ENCODE measurements around the gene UBASH3A.

UBASH3A gene, protein sequence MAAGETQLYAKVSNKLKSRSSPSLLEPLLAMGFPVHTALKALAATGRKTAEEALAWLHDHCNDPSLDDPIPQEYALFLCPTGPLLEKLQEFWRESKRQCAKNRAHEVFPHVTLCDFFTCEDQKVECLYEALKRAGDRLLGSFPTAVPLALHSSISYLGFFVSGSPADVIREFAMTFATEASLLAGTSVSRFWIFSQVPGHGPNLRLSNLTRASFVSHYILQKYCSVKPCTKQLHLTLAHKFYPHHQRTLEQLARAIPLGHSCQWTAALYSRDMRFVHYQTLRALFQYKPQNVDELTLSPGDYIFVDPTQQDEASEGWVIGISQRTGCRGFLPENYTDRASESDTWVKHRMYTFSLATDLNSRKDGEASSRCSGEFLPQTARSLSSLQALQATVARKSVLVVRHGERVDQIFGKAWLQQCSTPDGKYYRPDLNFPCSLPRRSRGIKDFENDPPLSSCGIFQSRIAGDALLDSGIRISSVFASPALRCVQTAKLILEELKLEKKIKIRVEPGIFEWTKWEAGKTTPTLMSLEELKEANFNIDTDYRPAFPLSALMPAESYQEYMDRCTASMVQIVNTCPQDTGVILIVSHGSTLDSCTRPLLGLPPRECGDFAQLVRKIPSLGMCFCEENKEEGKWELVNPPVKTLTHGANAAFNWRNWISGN
- 48.3 to 78.5 reads per million in 2 donors for total RNA-seq

DNA sequence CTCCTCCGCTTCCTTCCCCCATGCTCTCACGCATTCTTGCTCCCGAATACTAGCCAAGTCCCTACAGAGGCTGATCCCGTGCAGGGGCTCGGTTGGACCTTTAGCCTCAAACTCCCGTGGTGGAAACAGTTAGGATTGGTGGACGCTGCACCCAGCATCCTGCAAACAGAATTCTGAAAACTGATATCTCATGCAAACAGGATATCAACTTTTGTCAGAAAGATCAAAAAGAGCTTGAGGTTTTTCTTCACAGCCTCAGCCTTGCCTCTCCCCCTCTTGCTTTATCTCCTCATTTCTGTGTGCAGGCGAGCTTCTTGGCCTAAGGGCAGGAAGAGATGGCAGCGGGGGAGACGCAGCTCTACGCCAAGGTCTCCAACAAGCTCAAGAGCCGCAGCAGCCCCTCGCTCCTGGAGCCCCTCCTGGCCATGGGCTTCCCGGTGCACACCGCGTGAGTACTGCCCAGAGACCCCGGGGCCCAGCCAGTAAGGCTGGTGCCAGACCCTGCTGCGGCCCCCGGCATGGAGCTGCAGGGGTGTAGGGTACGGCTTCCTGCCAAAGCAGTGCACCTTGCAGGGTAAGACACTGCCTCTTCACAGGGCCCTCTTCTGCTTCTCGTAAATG, at the start of gene UBASH3A:
Gene UBASH3A (plus strand): TSS at position 292 of the 621 bp plus-strand sequence. CDS start 44 bp downstream, at position 336.
- peak in 3 of 5 experiments; percentile 41 to 92 (median 73) for DNase-seq

DNA sequence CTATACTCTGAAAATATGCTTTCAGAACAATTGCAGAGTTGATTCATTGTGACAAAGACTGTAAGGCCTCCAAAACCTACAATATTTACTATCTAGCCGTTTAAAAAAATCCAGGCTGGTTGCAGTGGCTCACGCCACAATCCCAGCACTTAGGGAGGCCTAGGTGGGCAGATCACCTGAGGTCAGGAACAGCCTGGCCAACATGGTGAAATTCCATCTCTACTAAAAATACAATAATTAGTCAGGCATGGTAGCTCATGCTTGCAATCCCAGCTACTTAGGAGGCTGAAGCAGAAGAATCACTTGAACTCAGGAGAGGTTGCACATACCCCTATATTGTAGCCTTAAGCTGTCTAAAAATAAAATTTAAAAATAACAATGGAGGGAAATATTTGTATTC, 47.7 kb upstream of the UBASH3A start:
- DNase-seq = no peak

DNA sequence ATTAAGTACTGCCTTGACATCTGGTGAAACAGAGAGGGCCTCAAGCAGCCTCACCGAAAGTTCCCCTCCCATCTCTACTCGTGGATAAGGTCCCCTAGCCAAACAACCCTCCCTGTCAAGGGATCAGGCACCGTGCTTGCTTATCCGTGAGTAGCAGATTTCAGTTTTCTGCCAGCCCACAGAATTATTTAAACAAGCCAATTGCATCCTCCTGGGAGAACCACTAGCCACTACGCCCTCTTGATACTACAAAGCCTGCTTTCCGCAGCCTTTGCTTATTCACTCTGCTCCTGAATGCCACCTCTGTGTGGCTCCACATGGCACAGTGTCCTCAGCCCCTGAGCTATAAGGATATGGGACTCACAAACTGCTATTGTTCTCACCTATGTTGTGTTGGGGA, 47.1 kb upstream of the UBASH3A start:
- no peak for DNase-seq

DNA sequence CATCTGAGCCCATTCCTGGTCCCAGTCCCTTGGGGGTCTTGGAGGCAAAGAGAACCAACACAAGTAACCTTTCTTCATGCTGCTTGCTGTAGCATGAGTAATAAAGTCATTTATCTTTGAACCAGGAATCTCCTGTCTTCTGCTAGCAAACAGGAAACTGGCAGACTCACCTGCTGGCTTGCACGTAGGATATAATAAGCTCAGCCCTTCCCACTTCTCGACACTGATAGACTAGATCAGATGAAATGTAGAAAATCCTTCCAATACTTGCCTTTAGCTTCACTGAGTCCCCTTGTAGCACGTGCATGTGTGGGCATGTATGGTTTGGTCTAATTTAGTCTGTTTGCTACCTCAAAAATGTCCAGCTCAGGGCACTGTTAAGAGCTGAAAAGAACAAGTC, 46.4 kb upstream of the UBASH3A start:
- DNase-seq = no peak

DNA sequence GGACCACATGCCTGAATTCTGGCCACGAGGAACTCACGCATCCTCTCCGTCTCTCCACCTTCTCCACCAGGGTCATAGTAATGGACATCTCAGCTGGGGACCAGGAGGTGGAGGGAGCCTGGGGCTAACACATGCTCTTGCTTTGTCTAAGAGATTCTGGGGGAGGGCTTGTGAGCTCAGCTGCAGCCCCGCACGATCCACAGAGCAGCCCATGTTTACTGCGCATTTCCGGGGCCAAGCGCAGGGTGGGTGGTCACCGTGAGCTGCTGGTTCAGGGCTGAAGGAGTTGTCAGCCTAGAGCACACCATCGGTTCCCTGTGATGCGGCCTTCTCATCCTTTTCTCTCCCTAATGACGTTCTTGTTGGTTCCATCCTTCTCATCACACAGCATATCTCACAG, 45.4 kb upstream of the UBASH3A start:
- no peak for DNase-seq

DNA sequence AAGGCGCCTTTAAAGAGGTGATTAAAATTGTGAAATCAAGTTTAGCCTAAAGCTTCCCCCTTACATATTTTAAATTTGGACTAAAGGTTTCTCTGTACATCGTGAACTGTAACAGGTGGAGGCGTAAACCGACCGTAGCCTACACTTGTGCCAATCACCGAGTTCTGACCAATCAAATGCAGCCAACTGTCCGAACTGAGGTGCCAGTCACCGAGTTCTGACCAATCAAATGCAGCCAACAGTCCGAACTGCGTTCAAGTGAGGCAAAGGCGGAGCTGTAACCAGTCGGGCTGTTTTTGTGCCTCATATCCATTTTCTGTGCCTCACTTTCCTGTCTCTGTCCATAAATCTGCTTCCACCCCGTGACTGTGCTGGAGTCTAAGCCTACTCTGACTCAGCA, 44.8 kb upstream of the UBASH3A start:
- no peak for DNase-seq

DNA sequence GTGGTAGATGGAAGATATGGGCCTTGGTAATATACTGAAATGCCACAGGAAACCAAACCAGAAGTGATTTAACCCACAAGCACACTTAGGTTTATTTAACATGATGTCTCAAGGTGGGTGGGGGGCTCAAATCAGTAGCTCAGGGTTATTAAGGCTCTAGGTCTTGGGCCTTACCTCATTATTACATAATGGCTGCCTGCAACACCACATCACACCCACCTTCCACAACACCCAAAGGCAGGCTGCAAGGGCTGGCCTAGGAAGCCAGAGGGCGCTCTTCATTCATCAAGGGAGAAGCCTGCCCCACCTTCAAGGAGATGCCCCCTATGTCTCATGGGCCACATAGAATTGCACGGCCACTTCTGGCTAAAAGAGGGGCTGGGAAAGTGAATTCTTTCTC, 43.4 kb upstream of the UBASH3A start:
- DNase-seq = peak in 1 of 5 experiments; percentile 44

DNA sequence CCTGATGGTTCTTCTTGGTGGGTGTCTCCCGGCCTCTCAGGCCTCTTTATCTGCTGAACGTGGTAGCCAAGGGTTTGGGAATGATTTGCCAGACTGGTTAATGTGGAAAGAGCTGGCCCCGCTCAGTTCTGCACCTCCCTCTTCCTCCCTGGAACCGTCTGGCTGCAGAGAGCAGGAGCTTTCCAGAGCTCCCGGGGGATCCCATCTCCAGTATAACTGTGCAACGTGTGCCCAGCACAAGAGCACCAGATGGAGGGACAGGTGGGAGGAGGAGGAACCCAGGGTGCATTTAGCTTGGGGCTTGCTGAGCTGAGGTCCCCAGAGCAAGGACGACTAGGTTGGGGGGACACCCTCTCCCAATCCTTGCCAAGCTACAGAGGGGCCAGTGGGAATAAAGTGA, 42.4 kb upstream of the UBASH3A start:
- DNase-seq = no peak

DNA sequence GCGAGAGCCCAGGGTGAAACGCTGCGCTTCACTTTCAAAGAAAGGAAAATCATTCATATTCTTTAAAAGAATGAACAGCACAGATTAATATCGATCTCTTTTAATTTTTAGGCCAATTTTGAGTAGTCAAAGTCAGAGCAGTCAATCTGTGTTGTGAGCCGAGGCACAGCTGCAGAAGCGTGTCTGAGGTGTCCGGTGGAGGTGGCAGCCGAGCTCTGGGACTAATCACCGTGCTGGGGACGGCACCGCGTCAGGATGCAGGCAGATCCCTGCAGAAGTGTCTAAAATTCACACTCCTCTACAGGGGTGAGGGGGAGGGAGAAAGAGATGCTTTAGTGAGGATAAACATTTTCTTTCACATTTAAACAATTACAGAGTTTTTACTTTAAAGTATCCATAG, 41.5 kb upstream of the UBASH3A start:
- DNase-seq = no peak

DNA sequence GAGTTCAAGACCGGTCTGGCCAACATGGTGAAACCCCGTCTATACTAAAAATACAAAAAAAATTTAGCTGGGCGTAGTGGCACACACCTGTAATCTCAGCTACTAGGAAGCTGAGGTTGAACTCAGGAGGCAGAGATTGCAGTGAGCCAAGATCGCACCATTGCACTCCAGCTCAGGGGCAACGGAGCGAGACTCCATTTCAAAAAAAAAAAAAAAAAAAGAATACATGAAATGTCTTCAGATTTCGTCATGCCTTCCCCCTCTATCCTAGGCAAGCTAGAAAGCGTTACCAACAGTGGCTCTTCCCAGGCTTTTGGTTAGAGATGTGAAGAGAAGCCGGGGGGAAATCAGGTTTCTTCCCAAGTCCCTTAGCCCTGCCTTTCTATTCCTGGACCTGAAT, 41.0 kb upstream of the UBASH3A start:
- no peak for DNase-seq

DNA sequence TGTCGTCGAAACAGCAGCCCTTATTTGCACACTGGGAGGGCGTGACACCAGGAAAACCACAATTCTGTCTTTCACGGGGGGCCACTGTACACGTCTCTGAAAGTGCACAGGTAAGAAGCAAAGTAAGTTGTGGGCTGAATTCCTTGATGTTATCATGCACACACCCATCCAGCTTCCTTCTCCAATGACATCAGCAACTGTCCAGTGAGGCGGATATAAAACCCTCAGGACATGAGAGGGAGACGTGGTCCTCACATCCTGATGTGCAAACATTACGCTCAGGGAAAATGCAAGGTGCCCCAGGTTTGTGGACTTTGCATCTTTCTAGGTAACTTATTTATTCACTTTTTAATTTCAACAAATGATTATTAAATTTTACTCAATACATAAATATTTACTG, 40.4 kb upstream of the UBASH3A start:
- no peak for DNase-seq

DNA sequence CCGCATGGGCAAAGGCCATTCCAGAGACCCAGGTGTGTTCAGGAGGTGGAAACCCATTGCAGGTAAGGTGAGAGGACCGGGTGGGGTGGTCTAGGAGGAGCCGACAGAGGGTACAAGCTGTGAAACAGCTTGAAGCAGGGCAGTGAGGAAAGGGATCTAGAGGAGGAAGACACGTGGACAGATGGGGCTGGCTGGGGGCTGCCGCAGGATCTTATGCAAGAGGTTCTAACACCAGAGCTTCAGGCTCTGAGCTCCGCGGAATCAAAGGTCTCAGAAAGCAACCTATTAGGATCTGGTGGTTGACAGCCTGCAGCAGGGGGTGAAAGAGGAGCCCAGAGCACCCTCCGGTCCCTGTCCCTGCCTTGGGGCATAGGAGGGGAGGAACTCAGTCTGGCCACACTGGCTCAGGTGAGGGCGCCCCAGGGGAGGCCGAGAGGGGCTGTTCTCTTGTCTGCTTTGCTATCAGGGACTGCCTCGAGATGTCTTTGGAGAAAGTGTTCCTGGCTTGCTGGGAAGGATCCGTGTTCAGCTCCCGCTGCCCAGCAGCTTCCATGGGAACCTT, 39.3 kb upstream of the UBASH3A start:
- no peak for DNase-seq

DNA sequence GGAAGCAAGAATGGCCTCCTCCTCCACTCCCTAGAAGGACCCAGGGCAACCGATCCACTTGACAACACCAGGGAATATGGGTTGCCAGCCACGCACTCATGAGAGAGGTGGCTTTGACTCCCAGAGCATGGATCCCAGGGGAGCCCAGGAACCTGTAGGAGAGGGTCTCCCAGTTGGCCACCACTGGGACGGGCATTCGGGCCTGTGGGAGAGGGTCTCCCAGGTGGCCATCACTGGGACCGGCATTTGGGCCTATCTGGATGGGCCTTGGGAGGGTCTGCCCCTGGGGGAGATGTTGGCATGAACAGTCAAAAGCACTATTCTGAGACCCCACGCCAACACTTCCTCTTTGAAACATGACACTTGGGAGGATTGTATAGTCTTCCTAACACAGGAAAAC, 37.9 kb upstream of the UBASH3A start:
- DNase-seq = no peak

DNA sequence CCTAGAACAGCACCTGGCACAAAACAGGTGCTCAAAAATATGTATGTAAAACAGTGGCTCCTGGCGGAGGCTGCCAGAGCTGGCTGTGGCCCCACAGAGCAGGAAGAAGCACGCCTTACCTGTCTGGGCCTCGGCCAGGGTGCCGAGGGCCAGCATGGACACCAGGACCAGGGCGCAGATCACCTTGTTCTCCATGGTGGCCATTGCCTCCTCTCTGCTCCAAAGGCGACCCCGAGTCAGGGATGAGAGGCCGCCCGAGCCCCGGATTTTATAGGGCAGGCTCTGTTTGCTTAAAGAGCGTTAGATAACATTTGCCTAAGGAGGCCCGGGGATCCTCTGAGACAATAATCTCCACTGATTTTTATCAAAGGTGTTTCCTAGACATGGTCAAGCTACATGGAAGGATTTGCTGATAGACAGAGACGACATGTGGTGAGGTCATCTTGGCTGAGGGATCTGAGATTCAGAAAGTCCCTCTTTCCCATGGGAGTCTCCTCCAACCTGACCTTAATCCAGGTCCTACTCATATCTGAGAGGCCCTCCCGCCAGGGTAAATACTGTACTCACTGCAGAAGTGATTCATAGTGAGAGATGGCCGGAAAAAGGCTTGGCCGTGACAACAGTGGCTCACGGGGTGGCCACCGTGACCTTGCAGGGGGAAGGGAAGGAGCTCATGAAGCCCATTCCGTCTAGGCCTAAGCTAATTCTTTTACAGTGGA, 37.3 kb upstream of the UBASH3A start, which contains the start of gene TFF1:
Gene TFF1 (minus strand): TSS at position 244 of the 719 bp plus-strand sequence. CDS start 40 bp downstream, at position 204.
- DNase-seq = no peak

DNA sequence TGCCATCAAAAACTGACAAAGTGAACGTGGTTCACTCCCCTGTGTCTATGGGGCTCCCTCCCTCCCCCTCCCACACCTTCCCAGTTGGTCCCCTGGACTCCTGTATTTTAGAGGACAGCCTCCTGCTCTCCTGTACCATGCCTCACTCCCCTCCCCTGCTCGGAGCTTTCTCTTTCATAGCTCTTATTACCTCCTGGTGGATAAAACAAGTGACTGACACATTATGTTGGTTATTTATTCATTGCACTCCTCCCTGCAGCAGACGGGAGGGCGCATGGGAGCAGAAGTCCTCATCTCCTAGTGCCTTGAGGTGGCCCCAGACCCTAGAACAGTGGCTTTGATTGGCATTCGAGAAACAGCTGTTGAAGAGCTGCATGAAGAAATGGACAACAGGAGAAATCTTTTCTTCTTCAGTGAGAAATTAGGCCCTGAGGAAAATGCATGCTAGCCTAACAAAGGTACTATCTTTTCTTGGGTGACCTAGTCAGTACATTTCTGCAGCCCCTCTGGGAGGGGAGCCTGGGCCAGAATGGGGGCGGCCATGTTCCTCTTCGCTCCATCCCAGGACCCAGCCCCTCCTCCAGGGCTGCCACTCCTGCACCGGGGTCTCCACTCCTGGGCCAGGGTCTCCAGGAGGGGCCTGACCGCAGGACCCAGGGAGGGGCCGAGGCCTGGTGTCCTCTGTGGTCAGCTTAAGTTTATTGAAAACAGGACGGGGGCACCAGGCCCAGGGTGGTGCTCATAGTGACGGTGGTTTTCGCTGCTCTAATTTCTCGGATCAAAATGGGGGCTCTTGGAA, 36.1 kb upstream of the UBASH3A start:
- no peak for DNase-seq

DNA sequence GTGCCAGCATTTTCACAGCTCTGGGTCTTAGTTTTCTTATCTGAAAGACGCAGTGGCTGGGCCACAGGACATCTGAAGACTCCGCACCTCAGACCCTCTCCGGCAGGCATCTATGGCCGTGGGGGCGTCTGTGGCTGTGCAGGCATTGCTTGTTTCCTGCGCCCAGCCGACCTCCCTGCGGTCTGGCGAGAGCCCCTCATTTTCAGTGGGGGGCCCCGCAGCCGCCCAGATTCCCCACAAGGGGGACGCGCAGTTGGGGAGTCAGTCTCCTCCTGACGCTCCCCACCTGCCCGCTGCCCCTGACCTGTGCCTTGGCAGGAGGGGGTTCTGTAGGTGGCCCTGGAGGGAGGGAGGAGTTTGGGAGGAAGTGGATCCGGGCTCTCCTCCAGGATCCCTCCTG, 33.9 kb upstream of the UBASH3A start:
- DNase-seq = no peak

DNA sequence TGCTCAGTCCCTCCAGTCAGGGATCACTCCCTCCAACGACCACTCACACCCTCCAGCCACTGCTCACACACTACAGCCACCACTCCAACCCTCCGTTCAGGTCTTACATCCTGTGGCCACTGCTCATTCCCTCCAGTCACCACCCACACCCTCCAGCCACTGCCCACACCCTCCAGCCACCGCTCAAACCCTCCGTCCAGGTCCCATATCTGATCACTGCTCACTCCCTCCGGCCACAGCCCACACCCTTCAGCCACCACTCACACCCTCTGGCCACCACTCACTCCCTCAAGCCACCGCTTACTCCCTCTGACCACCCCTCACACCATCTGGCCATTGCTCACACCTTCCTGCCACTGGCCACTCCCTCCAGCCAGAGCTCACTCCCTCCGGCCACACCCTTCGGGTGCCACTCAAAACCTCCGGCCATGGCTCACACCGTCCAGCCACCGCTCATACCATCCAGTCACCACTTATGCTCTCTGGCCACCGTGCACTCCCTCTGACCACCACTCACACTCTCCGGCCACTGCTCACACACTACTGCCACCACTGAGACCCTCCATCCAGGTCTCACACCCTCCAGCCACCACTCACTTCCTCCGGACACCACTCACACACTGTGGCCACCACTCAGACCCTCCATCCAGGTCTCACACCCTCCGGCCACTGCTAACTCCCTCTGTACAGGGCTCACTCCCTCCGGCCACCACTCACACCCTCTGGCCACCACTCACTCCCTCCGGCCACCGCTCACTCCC, 32.6 kb upstream of the UBASH3A start:
- DNase-seq = no peak

DNA sequence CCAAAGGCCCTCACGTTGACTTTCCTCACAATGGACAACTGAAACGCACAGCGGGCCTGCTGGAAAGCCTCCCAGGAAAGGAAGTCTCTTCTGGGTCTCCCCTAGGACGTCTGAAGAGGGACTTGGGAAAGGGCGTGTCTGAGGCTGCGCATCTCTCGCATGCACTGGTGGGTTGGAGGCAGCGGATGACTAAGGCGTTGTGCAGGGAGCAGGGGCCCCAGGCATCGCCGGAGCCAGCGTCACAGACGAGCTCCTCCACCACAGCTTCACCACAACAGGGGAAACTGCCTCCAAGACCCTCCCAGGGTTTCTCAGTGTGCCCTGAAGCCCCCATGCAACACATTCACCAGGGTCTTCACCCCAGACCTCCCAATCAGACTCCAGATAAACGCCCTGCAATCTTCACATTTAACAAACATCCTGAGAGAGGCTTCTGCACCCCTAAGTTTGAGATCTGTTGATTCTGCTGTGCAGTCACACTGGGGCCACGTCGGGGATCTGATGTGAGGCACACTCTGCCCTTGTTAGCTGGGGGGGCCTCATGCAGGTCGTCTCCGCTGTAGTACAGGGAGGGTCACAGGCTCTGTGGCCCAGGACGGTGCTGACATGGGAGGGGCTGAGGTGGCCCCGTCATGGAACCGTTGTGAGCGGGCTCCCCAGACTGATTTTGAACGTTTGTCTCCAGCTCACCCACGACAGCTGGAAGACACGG, 30.4 kb upstream of the UBASH3A start:
- peak in 1 of 5 experiments; percentile 51 for DNase-seq

DNA sequence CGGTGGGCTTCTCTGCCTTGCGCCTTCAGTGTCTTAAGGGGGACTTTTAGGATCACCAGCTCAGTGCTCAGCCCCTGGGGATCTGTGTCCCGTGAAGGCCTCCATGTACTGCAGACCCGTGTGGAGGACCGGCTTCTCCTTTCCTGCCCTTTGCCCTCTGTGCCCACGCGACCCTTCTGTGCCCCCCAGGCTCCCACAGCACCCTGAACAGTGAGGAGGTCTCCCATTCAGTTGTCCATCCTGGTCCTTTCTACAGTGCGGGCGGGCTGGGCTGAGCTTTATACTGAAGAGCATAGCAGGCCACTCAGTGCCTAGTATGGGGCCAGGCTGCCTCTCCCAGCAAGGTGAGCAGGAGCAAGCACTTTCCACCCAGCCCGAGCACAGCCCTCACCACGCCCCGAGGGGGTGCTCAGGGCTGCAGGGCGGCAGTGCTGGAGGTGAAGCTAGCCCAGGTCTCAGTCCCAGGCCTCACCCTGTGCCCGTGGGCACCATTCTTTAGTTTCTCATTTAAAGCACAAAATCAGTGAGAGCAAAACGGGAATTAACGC, 29.7 kb upstream of the UBASH3A start:
- no peak for DNase-seq

DNA sequence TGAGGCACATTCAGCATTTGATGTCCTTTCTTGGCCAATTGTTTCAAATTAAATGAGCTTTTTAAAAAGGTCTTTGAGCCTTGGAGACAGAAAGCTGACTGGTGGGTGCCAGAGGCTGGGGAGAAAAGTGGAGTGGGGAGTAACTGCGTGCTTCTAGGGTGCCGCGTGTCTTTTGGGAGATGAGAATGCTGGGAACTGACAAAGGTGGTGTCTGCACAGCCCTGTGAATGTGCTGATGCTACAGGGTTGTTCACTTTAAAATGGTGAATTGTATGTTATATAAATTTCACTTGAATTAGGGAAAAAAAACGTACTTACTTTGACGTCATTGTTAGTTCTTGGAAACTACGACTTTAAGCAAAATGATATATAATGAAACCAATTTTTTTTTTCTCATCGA, 29.2 kb upstream of the UBASH3A start:
- DNase-seq = peak in 1 of 5 experiments; percentile 79

All from T-helper 2 cell (primary cell).